ENCODE data around the gene PLA2G7.

- TF ChIP-seq CTCF (IDR thresholded peaks at IDR 0.05) (no peak), POLR2A (IDR thresholded peaks at IDR 0.05) (no peak), POLR2AphosphoS5 (IDR thresholded peaks at IDR 0.05) (no peak)
These were observed 23.7 kb downstream of the PLA2G7 start for GRCh38 chr6:46711491-46711890.
